Endothelial cell of umbilical vein (primary cell): ENCODE results near the gene BNIPL. TPM values are rescaled to one million over a fixed set of nuclear protein-coding genes. Genes with fewer than 3 reads are reported as not detected.

Experiments used
- BruUV-seq: library from RNA; stranded (reverse); fragments of 400-500 nt; replicated peaks from 2 replicates; lab custom pipeline; 2021; lab: Mats Ljungman, UMichigan
- CTCF ChIA-PET: fragments of 300-600, 350-600 bp; sonication (Branson Sonifier 250); formaldehyde crosslinking; loops from one replicate; lab custom pipeline; 2021; ENCODE audit warnings: antibody characterized with exemption, inconsistent platforms; lab: Charles Lee
- POLR2A ChIA-PET: fragments of 300-600, 350-600 bp; sonication (Branson Sonifier 250); formaldehyde crosslinking; loops from one replicate; lab custom pipeline; 2021; ENCODE audit warnings: antibody characterized with exemption, inconsistent platforms; lab: Charles Lee
- DNase-seq: peaks from one replicate; pipeline ENCODE4 v3.0.0-alpha.2; 2011; ENCODE audit warnings: low read depth, low spot score
- FAIRE-seq: peaks from 2 replicates; lab custom pipeline; 2011; peaks lifted over from hg19 to GRCh38; lab: Jason Lieb, UNC
- H2AFZ ChIP-seq: 2 replicates; pipeline ENCODE4 v1.6.0; 2012; ENCODE audit warnings: low read depth, low read length, control low read depth, inconsistent platforms
- H3K27ac ChIP-seq: 2 replicates; pipeline ENCODE4 v1.5.1; 2011; ENCODE audit warnings: low read depth, mild to moderate bottlenecking, control low read depth, low read length, moderate library complexity; ENCODE audit not compliant: insufficient read depth
- H3K27me3 ChIP-seq, 2 experiments: 2 replicates each; pipeline versions ENCODE4 v1.6.0 to v1.6.1; 2011; ENCODE audit warnings: low read length in 2 of 2, mixed read lengths in 1 of 2; ENCODE audit not compliant: control insufficient read depth in 2 of 2, insufficient read depth in 2 of 2
- H3K36me3 ChIP-seq, 2 experiments: 2 replicates in 1 of 2; 3 replicates in 1 of 2; pipeline ENCODE4 v1.5.1; 2011; ENCODE audit warnings: low read length in 2 of 2, mild to moderate bottlenecking in 1 of 2, moderate library complexity in 1 of 2; ENCODE audit not compliant: control insufficient read depth in 2 of 2, insufficient read depth in 2 of 2; ENCODE audit errors: extremely low read depth in 1 of 2
- H3K4me1 ChIP-seq: 3 replicates; pipeline ENCODE4 v1.5.1; 2011; ENCODE audit warnings: mild to moderate bottlenecking, low read length; ENCODE audit not compliant: control insufficient read depth, insufficient read depth; ENCODE audit errors: extremely low read depth
- H3K4me2 ChIP-seq: 2 replicates; pipeline ENCODE4 v1.6.1; 2011; ENCODE audit warnings: low read length, control low read depth, mixed read lengths; ENCODE audit not compliant: insufficient read depth
- H3K4me3 ChIP-seq, 3 experiments: fragments of 200-600 bp in 1 of 3; sonication (generic), shearing (Covaris generic) in 1 of 3; replicated peaks in 1 of 3; 2 replicates each; pipeline ENCODE4 v1.5.1; 2011 to 2016; ENCODE audit warnings: control low read depth in 3 of 3, low read length in 3 of 3, mild to moderate bottlenecking in 2 of 3, inconsistent platforms in 1 of 3, low read depth in 1 of 3, moderate library complexity in 1 of 3; ENCODE audit not compliant: insufficient read depth in 1 of 3
- H3K79me2 ChIP-seq: 2 replicates; pipeline ENCODE4 v1.6.0; 2012; ENCODE audit warnings: low read length, inconsistent platforms; ENCODE audit not compliant: control insufficient read depth, insufficient read depth
- H3K9ac ChIP-seq: replicated peaks from 2 replicates; pipeline ENCODE3; 2011; ENCODE audit warnings: low read length, control low read depth; ENCODE audit not compliant: insufficient read depth; ENCODE audit errors: extremely low read depth
- H3K9me1 ChIP-seq: replicated peaks from 3 replicates; pipeline ENCODE4 v1.6.0; 2011; ENCODE audit warnings: mild to moderate bottlenecking, low read length; ENCODE audit not compliant: control insufficient read depth, insufficient read depth; ENCODE audit errors: extremely low read depth
- H3K9me3 ChIP-seq: replicated peaks from 2 replicates; pipeline ENCODE4 v1.5.1; 2012; ENCODE audit warnings: low read length, inconsistent platforms; ENCODE audit not compliant: control insufficient read depth, insufficient read depth
- H4K20me1 ChIP-seq: replicated peaks from 2 replicates; pipeline ENCODE3; 2011; ENCODE audit warnings: mild to moderate bottlenecking, low read length; ENCODE audit not compliant: control insufficient read depth, insufficient read depth; ENCODE audit errors: extremely low read depth
- CTCF ChIP-seq, 2 donors: IDR thresholded peaks; 1 replicate in 1 of 2; 2 replicates in 1 of 2; pipeline ENCODE4 v1.5.1; 2011; ENCODE audit warnings: low read length in 2 of 2, mild to moderate bottlenecking in 2 of 2, moderate library complexity in 2 of 2, control low read depth in 1 of 2, inconsistent platforms in 1 of 2, low read depth in 1 of 2; ENCODE audit not compliant: insufficient read depth in 1 of 2; ENCODE audit errors: extremely low read depth in 1 of 2
- JUN ChIP-seq: IDR thresholded peaks from 2 replicates; pipeline ENCODE4 v1.6.1; 2011; ENCODE audit warnings: borderline replicate concordance, low read depth; ENCODE audit not compliant: insufficient read length, insufficient read depth
- MYC ChIP-seq: IDR thresholded peaks from one replicate; pipeline ENCODE4 v1.6.1; 2011; ENCODE audit warnings: mild to moderate bottlenecking, low read depth, low read length
- dilution Hi-C: fragments of 300-500 bp; cut with MboI; formaldehyde crosslinking; loops from one replicate; pipeline ENCODE4 v1.15.0; 2019; ENCODE audit warnings: low sequenced_read_pairs; ENCODE audit not compliant: extremely low pct_ligation_motif_present
- intact Hi-C: fragments of 100-400 bp; cut with micrococcal nuclease; formaldehyde crosslinking; loops from one replicate; pipeline ENCODE4 v1.10.0; 2022
- polyA plus RNA-seq, 4 experiments: library from polyadenylated mRNA; depleted of rRNA in 3 of 4; stranded (reverse) in 3 of 4; unstranded in 1 of 4; fragments of >200 nt; gene quantifications; 2 replicates each; pipeline versions ENCODE4 v1.2.1 to v1.2.3, GENCODE V29; 2011 to 2012; ENCODE audit warnings: missing spikeins in 1 of 4
- total RNA-seq: library from RNA; stranded (reverse); gene quantifications from 2 replicates; pipeline ENCODE4 v1.2.3, GENCODE V29; 2021

BNIPL gene
- total and polyA plus RNA-seq, 2 donors (not counting 3 experiments of a cell fraction or from before 2014, with no cell fraction given) = 0.26 to 0.42 TPM

GRCh38 chr1:151058692-151059091 is 22.3 kb downstream of the BNIPL start:
- H3K9me3 ChIP-seq = no peaks in the 10 kb centered on the region
- H3K36me3 ChIP-seq = peaks cover 21 to 22% of the 10 kb centered on the region in 2 experiments
- POLR2A ChIA-PET = no interaction called here
- H3K27me3 ChIP-seq = no peaks in the 10 kb centered on the region
- H2AFZ ChIP-seq = no peak overlapping the region
- peak overlapping the region; percentile 68 for H3K4me2 ChIP-seq
- intact Hi-C loops = loop anchor here (1.0 to 2.0 kb wide), 2 partner anchors 10 to 50 kb away; partner anchors contain the start of gene PRUNE1
- H3K27ac ChIP-seq = peak overlapping the region; percentile 91
- BruUV-seq = TSS peak; percentile 20
- CTCF ChIA-PET = interaction anchor here (0.6 to 6.1 kb wide), 11 partner anchors 8 to 138 kb away, joined by 3 to 39 read pairs (median 5); partner anchors contain the start of genes BNIPL, C1orf56, GABPB2 and MINDY1
- peak overlapping the region; percentile 82 to 94 (median 91) for H3K4me3 ChIP-seq
- H3K4me1 ChIP-seq = peaks cover 33% of the 10 kb centered on the region
- H3K9ac ChIP-seq = peak overlapping the region; percentile 90
- DNase-seq = peak; percentile 30
- FAIRE-seq = no peak
- H3K9me1 ChIP-seq = no peaks in the 10 kb centered on the region
- H3K79me2 ChIP-seq = peaks cover 87% of the 10 kb centered on the region
- TF ChIP-seq CTCF (IDR thresholded peaks at IDR 0.05; ENCODE audit: extremely low read depth in 1 of 2, insufficient read depth in 1 of 2, low read depth in 1 of 2, low read length in 2 of 2) (no peak), MYC (no peak), JUN (no peak)
- dilution Hi-C loops = no loop called here
- peaks cover 9% of the 10 kb centered on the region for H4K20me1 ChIP-seq
